Fibroblast of skin of left quadriceps (primary cell): Measurements from ENCODE around the gene NOS3.

Experiments used
- DNase-seq, 2 experiments: peaks; one replicate each; pipeline ENCODE4 v3.0.0-alpha.2; 2013; ENCODE audit warnings: low read depth in 2 of 2

NOS3 gene

DNA sequence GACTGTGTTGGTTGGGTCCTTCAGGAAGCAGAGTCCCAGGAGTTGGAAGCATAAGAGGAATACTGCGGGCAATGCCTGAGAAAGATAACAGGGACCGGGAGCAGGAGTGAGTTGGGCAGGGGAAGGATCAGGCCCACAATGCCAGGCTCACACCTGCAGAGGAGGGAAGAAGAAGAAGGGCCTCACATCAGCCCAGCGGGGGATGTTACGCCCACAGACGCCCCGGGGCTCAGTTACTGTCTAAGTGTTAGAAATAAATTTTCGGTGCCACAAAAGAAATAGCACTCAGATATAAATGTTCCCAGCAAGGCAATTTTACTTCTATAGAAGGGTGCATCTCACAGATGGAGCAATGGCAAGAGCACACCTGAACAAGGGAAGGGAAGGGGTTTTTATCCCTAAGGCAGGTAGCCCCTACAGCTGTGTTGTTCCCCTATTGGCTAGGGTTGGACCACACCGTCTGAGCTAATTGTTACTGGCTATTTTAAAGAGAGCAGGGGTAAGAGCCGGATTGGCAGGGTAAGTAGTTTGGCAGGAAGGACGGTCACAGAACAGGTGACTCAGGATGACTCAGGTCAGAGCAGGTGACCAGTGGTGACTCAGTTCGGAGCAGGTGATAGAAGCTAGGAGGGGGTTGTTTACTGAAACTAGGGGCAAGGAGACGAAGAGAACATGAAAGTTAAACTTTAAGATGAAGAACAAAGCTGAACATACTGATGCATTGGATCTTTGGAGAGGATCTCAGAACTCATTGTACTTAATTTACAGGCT, at the start of gene NOS3:
TSS of gene NOS3 (plus strand) at position 602 of the 771 bp plus-strand sequence. CDS start 2,787 bp downstream, outside the sequence.
- no peak for DNase-seq

DNA sequence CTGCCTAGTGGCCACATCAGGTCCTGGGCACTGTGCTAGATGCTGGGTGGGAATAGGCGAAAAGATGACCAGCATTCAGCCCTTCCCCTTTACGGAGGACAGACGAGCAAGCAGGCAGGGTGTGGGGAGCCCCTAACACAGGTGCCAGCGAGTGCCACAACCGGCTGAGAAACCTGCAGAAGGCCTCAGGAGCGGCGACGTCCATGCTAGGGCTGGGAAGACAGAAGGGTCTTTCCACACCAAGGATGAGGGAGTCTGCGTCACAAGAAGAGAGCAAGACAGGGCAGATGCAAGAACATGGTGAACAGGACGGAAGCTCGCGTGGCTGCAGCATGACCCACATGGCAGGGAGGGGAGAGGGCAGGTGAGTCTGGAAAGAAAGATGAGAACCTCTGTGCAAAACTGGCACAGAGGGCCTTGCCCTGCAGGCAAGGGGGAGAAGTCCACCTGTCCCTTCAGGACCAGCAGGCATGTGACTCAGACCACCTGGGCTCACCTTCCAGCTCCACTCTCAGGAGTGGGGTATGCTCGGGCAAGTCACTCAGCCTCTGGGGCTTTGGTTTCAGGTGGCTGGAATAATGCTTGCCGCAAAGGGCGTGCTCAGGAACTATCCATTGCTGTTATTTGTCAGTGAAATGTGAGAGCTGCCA, 49.3 kb upstream of the NOS3 start:
- DNase-seq = no peak

DNA sequence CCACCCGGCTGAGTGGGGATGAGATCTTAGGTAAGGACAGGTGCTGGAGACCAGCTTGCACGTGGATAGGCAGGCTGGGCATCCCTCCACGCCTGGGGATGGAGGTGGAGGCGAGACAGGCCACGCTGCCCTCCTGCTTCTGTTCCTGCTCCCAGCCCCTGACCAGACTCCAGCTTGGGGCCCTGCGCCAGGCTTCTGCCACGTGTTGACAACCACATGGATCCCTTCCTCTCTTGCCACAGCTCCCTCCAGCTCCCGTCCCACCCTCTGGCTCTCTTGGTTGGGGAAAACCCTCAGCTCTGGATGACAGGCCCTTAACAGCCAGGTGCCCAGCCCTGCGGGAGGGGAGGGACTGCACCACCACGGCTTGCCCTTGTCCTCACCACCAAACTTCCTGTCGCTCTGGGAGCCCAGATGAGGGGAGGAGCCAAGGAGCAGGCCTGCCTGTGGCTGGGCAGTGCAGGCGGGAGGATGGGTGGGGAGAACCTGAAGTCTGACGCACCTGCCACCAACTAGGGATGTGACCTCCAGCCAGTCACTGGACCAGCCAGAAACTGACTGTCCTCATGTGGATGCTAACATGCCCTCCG, 48.7 kb upstream of the NOS3 start:
- DNase-seq = no peak

DNA sequence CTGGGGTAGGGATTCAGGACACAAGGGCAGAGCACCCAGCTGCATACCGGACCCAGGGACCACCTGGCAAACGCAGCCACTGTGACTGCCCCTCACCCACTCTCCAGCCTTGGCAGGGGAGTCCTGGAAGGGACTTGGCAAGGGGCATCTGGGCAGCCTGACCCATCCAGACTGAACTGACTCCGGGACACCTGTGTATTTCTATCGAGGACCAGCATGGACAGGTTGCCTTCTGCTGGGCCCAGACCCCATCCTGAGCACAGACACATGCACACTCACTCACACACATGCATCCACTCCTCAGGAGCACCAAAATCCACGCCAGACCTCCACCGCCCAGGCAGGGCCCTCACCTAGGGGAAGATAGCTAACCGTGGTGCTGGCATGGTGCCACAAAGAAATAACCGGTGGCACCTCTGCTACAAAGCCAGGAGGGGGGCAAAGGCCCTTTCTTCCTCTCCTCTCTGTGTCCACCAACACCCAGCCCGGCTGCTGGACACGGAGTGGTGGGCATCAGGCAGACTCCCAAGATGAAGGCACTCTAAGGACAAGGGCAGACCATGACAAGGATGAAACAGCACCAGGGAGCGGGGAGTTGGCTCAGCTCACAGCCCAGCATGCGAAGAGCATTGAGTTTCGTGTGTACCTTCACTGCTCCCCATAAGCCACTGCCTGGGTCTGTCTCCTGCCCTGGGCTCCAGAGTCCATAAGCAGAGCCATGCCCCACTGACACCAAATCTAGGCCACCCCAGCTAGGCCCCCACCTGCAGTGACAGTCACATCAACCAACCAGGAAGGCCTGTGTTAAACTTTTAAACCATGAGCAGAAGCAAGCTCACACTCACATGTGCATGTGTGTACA, 48.0 kb upstream of the NOS3 start:
- DNase-seq = no peak

DNA sequence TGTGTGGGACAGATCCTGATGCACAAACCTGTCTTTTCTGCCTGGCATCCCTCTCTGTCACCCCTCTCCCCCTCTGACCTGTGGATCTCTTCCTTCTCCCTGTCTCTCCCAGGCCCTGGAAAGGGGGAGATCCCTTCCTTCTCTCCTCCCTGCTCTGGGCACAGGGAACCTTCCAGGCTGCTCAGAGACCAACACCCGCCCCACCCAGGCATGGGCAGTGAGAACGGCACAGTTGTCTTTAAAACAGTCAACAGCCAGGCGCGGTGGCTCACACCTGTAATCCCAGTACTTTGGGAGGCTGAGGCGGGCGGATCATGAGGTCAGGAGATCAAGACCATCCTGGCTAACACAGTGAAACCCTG, 47.4 kb upstream of the NOS3 start:
- no peak for DNase-seq

DNA sequence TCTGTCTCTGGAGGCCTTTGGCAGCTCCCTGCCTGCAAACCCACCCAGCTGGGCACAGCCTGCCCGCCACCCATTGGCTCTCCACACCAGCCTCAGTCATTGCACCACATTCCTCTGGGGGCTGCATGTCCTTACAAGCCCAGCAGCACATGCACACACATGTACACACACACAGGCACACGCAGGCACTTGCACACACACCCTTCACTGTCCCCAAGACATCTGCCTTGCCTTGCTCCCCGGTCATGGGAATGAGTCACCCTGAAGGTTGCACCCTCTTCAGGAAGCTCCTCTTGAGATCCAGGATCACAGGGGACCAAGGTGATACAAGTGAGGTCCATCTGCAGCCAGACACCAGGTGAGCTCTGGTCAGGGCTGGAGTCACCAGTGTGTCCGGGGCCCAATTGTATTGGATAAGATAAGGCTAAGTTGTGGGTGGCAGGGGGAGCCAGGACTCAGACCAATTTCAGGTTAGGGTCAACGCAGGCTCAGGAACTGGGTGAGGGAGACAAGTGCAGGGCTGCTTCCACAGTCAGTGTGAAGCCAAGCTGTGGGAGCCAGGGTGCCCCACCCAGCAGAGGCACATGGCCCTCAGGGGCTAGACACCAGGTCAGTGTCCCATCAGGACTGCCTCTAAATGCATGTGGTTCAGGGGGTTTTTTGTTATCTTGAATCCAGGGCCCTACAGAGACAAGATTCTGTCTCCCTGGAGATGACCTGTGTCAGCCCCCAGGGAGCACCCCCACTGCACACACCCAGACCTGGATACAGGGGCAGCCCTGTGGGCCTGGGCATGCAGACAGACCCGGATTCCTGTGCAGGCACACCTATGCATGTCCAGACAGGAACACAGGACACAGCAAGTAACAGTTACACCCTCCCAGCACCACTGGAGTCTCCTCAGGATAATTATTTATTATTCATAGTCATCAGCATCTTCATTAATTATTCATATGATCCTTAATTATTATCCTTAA, 46.5 kb upstream of the NOS3 start:
- no peak for DNase-seq

DNA sequence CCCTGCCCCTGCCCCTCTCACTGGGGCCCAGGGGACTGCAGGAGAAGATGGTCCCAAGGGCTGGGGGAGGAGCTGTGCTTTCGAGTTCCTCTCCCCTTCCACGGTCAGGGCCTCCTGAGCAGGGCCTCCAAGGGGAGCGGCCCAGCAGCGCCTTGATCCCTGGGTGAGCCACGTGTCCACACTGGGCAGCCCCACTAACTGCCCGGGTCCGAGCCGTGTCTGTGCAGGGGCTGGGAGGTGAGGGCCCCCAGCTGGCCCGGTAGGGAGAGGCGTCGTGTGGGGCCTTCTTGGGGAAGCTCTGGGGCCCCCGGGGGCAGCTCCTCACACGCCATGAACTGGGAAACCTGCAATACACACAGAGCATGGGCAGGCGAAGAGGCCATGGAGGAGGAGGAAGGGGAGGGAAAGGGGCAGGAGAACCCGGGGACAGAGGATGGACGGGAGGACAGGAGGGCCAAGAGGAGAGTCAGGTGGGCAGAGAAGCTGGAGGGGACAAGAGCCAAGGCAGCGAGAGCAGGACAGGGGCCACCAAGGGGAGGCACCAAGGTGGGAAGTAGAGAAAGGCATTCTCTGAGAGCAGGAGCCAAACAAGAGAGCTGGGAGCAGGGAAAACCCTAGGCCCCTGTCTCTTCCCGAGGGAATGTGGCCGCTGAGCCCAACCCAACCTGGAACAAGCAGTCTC, 45.5 kb upstream of the NOS3 start:
- no peak for DNase-seq

DNA sequence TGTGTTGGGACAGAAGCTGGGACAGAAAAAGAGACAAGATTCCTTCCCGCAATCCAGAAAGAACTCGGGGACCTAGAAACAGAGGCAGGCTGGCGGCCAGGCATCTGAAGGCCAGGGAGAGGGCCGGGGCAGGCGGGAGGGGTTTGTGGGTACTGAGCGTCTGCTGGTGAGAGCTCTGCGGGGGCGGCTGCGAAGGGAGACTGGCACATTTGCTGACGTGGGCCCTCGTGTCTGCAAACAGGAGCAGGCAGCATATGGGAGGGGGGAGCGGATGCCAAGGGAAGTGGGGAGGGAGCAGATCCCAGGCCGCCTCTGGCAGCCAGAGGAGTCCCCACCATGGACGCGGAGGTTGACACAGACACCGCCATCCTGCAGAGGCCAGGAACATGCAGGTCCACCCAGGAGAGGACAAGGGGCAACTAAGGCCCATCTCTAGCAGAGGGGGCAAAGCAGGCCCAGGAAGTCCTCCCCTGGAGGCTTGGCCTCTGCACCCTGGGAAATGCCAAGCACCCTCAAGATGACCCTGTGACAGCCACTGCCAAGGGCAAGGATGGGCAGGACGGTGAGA, 44.9 kb upstream of the NOS3 start:
- no peak for DNase-seq

DNA sequence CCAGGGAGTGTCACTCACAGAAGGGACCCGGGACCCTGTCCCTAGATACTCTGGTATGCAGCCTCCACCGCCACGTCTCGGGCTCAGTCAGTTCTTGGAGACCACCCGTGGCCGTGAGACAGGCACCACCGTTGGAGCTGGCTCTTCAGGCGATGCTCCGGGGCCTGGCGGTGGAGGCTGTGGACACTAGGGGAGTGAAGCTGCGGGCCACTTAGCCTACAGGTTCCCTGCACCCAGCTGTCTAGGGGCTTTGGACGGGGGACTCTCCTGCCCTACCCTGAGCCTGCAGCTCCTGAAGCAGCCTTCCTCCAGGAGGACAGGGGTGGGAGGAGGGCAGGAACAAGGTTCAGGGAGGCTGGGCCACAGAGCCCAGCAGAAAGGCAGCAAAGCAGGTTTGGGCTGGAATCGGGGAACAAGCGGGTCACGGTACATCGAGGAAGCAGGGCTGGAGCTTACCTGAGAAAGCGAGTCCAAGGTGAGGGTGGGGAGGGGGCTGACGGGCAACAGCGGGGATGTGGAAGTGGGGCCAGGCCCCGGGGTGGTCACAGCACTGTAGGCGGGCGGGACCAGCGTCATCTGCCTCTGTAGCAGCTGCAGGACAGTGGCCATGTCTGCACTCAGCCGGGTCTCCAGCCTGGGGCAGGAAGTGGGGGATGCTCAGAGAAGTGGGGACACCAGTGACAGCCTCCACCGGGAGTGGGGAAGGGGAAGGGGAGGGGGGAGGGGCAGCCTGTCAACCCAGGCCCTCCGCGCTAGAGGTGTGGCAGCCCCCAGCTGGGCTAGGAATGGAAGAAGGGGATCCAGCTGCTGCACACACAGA, 44.2 kb upstream of the NOS3 start:
- no peak for DNase-seq

DNA sequence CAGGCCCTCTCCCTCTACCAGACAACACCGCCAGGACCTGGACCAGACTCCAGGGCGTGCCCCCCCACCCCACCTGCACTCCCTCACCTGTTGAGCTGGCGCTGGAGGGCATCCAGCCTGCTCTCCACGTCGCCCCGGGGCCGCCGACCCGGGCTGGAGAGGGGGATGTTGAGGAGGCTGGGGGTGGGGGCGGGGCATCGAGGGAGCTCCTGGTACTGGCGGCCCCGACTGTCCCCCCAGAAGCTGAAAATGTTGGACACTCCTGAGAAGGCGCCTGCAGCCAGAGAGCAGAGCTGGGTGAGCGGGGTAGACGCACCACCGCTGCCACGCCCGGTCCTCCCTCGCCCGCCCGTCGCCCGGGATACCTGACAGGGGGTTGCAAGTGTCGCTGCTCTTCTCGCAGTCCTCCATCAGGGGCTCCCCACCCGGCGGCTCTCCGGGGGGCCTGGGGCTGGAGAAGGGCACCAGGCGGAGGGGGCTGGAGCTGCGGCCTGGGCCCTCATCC, 43.5 kb upstream of the NOS3 start:
- no peak for DNase-seq

DNA sequence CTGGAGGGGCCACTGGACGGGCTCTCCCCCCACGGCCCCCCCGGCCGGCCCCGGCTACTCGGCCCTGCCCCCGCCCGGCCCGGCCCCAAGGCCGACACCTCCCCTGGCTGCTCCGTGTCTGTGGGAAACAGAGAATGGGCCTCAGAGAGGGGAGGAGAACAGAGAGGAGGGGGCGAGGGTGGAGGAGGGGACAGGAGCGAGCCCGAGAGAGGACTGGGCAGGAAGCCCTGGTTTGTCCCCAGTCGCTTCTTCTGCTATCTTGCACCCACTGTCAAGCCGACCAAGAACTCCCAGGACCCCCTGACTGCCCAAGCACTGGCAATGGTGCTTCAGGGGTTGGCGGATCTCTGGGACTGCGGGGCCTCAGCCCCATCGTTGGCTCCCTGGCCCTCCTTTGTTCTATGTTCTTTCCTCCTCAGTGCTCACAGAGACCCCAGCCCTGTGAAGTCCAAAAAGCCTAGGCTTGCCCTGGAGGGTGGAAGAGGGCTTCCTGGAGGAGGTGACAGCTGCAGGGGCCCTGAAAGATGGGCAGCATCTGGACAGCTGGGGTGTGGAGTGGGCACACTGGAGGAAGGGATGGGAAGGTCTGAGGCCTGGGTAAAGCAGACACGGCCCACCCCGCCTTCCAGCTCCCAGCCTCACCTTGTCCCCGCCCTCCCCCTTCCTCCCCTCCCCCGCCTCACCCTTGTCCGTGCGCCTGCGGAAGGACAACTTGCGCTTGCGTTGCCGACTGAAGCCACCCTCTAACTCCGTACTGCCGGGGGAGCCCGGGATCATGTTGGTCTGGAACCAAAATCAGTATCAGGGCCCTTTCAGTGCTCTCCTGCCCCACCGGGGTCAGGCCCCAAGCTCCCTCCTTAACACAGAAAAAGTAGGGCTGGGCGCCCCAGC, 42.8 kb upstream of the NOS3 start:
- no peak for DNase-seq

DNA sequence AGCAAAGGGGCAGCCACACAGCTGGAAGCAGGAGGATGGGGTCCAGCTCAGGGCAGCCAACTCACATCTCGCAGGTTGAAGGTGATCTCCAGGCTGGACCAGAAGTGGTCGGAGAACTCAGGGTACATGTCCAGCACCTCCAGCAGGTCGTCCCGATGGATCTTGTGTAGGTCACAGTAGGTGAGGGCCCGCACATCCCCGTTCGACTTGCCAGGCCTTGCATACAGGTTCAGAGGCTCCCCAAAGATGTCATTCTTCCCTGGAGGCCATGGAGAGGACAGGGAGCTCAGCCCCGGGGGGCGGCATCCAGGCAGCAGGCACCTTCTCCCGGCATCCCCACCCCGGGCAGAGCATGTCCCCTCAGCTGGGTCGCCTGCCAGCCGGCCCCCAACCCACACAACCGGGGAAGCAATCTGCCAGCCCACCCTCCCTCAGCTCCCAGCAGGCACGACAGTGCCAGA, 42.0 kb upstream of the NOS3 start:
- no peak for DNase-seq

DNA sequence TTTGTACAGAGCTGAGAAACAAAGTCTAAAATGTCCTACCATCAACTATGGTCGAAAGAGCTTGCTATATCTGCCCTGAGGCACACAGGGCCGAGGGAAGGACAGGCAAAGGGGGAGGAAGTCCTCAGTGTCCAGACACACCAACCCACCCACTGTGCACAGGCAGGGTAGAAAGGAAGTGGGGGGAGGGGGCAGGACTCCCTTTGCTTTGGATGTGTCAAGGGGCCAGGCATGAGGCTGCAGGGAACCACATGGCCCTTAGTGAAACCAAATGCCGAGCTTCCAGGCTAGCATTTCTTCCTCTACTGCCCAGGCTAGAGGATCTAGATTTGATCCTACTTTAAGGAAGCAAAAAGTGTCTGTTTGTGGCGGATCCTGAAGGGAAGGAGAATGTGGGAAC, 41.3 kb upstream of the NOS3 start:
- no peak for DNase-seq

DNA sequence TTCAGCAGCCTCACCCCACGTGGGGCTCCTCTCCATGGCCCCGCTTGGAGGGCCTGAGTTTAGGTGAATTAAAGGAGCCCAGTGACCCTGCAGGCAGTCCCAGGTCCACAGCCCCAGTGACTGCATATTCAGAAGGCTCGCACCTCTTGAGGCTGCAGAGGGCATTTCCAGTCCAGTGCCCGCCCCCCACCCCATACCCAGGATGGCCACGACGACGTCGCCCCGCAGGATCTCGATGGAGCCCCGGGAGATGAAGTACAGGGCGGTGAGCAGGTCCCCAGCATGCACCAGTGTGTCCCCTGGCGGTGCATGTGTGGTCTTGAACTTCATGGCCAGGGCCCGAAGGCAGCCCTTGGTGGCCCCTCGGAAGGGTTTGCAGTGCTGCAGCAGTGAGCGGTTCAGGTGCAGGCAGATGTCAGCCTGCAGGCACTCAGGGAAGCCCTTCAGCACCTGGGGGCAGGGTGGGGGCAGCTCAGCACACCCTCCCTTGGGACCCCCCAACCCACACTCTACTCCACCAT, 40.8 kb upstream of the NOS3 start:
- no peak for DNase-seq

DNA sequence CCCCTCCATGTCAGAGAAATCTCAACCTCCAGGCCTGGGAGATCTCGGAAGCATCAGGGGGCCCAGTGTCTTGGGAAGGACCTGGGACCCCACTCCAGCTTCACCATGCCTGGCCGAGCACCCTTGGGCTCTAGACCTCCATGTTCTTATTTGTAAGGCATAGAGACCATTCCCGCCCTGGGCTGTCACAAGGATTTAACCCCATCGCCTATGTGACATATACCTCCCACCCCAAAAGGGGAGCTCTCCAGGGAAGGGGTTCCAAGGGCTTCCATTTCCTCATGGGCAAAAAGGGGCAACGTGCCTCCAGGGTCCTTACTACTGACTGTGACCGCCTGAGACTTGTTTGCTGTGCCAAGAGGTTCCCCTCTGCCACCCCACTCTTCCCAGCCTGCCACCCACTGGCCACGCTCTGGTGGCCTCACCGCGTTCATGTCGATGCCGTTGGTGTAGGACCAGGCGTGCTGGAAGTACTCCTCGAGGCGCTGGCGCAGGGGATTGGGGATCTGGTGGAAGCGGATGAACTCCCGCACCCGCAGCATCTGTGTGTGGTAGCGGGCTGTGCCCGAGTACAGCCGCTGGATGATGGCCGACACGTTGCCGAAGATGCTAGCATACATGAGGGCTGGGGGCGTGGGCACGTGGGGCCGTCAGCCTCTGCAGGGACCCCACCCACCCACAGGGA, 40.2 kb upstream of the NOS3 start:
- no peak for DNase-seq

DNA sequence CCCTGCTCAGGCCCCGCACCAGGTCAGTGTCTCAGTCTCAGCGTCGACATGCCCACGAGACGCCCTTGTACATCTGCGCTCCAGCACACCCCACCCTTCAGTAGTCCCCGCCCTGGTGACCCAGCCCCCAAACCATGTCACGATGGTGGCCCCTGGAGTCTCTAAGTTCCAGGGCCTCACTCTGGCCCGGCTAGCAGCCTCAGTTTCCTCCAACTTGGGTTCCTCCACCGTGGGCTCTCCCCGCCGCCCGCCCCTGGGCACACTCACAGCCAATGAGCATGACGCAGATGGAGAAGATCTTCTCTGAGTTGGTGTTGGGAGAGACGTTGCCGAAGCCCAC, 39.7 kb upstream of the NOS3 start:
- DNase-seq = no peak

DNA sequence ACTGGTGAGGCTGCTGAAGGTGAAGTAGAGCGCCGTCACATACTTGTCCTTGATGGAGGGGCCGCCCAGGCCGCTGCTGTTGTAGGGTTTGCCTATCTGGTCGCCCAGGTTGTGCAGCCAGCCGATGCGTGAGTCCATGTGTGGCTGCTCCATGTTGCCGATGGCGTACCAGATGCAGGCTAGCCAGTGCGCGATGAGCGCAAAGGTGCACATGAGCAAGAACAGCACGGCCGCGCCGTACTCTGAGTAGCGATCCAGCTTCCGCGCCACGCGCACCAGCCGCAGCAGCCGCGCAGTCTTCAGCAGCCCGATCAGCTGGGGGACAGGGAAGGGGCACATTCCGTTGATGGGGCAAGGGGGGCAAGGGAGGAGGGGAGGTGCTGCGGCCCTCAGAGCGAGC, 39.3 kb upstream of the NOS3 start:
- no peak for DNase-seq
